Muscle of leg (tissue), 11 donors: ENCODE results near the gene ZC2HC1C. TPM values are rescaled to one million over a fixed set of nuclear protein-coding genes. Genes with fewer than 3 reads are reported as not detected.
"Not testable (repeated sequence)": the region's sequence is repeated elsewhere in the genome, so short reads cannot be mapped to it uniquely, and the experiment has no call there.

Experiments used
- DNase-seq: peaks from one replicate; pipeline ENCODE4 v3.0.0; 2013
- H3K27ac ChIP-seq: one replicate; pipeline ENCODE4 v1.5.1; 2013; ENCODE audit warnings: mild to moderate bottlenecking, low read length, control low read depth
- H3K27me3 ChIP-seq: one replicate; pipeline ENCODE4 v1.6.1; 2013; ENCODE audit warnings: low read length; ENCODE audit not compliant: control insufficient read depth, insufficient read depth
- H3K36me3 ChIP-seq: one replicate; pipeline ENCODE4 v1.6.1; 2013; ENCODE audit warnings: low read length; ENCODE audit not compliant: control insufficient read depth, insufficient read depth
- H3K4me1 ChIP-seq: one replicate; pipeline ENCODE4 v1.6.1; 2013; ENCODE audit warnings: low read length; ENCODE audit not compliant: control insufficient read depth, insufficient read depth
- H3K4me3 ChIP-seq: one replicate; pipeline ENCODE4 v1.5.1; 2013; ENCODE audit warnings: low read length, control low read depth
- H3K9me3 ChIP-seq: replicated peaks from 2 replicates; pipeline ENCODE4 v1.6.1; 2013; ENCODE audit warnings: low read depth, low read length; ENCODE audit not compliant: control insufficient read depth
- WGBS: methylation state at CpG from one replicate; pipeline ENCODE4 v1.1.5; 2013; ENCODE audit warnings: missing lambda C conversion rate; ENCODE audit not compliant: insufficient coverage; 5-methylcytosine and 5-hydroxymethylcytosine counted together
- polyA plus RNA-seq, 8 donors: library from polyadenylated mRNA; unstranded; fragments of 120-200 nt; gene quantifications; one replicate each; pipeline versions ENCODE4 v1.2.1 to v1.2.3, GENCODE V29; 2013; ENCODE audit warnings: inconsistent platforms in 1 of 8, low replicate concordance in 1 of 8; ENCODE audit not compliant: insufficient read length in 8 of 8, insufficient read depth in 1 of 8
- total RNA-seq: library from RNA; stranded (reverse); fragments of 120-200 nt; gene quantifications from one replicate; pipeline ENCODE4 v1.2.4, GENCODE V29; 2013

The ZC2HC1C gene
- total and polyA plus RNA-seq, 9 donors: 0.53 to 2.6 (median 1.5) TPM

DNA sequence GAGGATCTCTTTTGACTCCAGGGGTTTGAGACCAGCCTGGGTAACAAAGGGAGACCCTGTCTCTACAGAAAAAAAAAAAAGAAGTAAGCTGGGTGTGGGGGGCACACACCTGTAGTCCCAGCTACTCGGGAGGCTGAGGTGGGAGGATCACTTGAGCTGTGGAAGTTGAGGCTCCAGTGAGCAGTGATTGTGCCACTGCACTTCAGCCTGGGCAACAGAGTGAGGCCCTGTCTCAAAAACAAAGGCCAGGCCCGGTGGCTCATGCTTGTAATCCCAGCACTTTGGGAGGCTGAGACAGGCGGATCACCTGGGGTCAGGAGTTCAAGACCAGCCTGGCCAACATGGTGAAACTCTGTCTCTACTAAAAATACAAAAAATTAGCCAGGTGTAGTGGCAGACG is 1.7 kb upstream of the ZC2HC1C start:
- H3K9me3 ChIP-seq, H3K36me3 ChIP-seq, DNase-seq, H3K27me3 ChIP-seq, H3K4me3 ChIP-seq, H3K27ac ChIP-seq: not testable (repeated sequence)
- 79% methylated on average over 2 of the region's 4 CpGs for WGBS
- peaks cover 29% of the 10 kb centered on the region for H3K4me1 ChIP-seq

DNA sequence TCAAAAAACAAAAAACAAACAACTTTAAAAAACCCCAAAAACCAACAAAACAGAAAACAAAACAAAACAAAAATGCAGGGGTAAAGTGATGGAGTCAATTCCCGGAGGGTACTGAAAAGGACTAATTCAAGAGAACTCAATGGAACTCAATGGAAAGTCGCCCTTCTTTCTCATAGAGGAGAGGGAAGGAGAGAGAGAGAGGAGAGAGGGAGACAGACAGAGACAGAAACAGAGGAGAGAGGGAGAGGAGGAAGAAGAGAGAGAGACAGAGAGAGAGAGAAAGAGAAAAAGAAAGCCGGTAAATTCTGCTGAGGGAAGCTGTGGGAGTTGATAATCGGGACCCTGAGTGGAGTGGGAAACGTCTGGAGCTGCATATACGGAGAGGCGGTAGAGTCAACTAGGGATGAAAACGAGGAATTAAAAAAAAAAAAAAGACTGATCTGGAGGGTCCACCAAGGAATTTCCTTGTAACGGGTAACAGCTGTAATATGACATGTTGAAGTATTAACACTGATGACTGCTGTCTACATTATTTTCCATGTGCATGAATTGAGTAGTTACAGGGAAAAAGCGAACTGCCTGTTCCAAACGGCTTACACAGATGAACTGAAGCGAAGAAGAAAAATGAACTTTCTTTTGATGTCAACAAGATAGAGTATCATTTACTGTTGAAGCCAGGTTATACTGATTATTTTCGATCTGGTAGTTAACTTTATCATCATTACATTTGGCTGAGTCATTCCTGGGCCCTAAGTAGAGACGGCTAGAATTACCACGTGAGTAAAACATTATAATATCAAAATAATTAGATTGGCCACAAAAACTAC is 934 bp upstream of the ZC2HC1C start:
- Histone ChIP-seq H3K36me3 (no peaks in the 10 kb centered on the region), H3K4me1 (peaks cover 26% of the 10 kb centered on the region), H3K27me3 (no peaks in the 10 kb centered on the region), H3K9me3 (no peaks in the 10 kb centered on the region), H3K27ac (peak overlapping the region; percentile 96), H3K4me3 (peak overlapping the region; percentile 67)
- 17% methylated on average over 9 of the region's 15 CpGs for WGBS
- peak; percentile 88 for DNase-seq

DNA sequence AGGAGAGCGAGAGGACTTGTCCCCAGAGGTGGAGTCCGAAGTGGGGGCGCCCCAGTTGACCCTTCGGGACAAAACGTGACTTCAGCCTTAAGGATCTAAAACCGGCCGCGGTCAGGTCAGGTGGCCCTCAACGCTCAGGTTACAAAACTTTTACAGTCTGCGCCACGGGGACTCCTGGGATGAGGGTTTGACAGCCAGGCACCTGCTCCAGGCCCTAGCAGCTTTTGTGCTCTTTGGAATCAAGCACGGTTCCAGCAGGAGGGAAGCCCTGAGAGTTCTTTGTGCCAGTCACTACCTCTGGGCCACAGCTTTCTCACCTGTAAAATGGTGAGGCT is 337 bp downstream of the ZC2HC1C start:
- Histone ChIP-seq H3K4me1 (peaks cover 22% of the 10 kb centered on the region), H3K9me3 (no peaks in the 10 kb centered on the region), H3K4me3 (peak overlapping the region; percentile 67), H3K27ac (peak overlapping the region; percentile 96), H3K36me3 (no peaks in the 10 kb centered on the region), H3K27me3 (no peaks in the 10 kb centered on the region)
- no peak for DNase-seq
- WGBS: 19% methylated on average over 12 of the region's 12 CpGs

DNA sequence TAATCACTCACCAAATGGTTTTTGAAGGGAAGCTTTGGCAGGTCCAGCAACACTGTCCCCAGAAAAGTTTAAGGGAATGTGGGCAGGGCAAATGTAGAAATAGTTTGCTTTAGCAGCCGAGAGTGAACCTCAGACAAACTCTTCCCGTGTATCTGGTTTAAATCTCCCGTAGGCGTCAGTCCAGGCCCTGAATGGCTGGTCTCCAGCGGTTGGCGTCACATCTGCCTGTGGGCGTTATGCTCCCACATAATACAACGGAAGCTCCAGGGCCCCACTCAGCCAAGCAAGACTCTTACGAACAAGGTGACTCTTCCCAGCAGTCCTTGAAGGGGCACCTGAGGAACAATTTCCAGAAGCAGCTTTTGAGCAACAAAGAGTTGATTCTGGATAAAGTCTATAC is 942 bp downstream of the ZC2HC1C start:
- no peaks in the 10 kb centered on the region for H3K27me3 ChIP-seq
- peak; percentile 70 for DNase-seq
- no peaks in the 10 kb centered on the region for H3K9me3 ChIP-seq
- no peaks in the 10 kb centered on the region for H3K36me3 ChIP-seq
- peak overlapping the region; percentile 96 for H3K27ac ChIP-seq
- 49% methylated on average over 9 of the region's 9 CpGs for WGBS
- no peak overlapping the region for H3K4me3 ChIP-seq
- H3K4me1 ChIP-seq: peaks cover 22% of the 10 kb centered on the region

DNA sequence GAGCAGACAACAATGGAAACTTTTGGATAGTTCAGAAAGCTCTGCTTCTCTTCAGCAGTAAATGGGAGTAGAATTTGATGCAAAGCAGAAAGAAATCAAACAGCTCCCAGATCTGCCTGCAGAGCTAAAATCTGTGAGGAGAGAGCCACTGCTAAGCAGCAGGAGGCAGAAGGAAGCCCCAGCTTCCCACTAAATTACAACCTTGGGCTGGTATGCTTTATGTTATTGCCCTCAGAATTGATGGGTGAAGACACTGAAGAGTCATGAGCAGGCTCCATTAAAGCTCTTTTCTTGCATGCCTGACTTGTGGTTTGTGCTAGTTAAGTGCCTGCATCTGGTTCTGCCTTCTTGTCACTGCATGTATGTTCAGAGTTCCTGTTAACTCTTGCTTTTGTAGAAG is 8.4 kb downstream of the ZC2HC1C start:
- no peak overlapping the region for H3K27ac ChIP-seq
- peaks cover under 1% of the 10 kb centered on the region for H3K36me3 ChIP-seq
- no peaks in the 10 kb centered on the region for H3K27me3 ChIP-seq
- H3K4me3 ChIP-seq: no peak overlapping the region
- peaks cover 4% of the 10 kb centered on the region for H3K4me1 ChIP-seq
- no peak for DNase-seq
- no peaks in the 10 kb centered on the region for H3K9me3 ChIP-seq

DNA sequence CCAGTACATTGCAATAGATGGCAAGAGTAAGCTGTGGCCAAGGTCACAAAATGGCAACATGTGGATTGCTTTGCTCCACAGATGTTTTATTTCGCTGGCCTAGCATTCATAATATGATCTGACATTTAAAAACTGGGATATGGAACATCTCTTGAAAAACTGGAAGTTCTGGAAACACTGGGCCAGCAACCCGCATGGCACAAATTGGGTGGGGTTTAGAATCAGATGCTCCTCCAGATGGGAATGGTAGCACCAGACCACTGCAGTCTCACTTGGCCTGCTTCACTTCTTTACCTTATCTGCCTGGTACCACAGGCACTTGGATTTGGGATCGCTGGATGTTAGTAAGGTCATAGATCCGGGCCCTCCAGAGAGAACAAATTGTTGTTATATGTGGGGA is 10.1 kb downstream of the ZC2HC1C start:
- H3K4me1 ChIP-seq: peaks cover 4% of the 10 kb centered on the region
- WGBS: 86% methylated on average over 1 of the region's 4 CpGs
- H3K27me3 ChIP-seq: no peaks in the 10 kb centered on the region
- no peak for DNase-seq
- H3K9me3 ChIP-seq: no peaks in the 10 kb centered on the region
- H3K36me3 ChIP-seq: peaks cover 15% of the 10 kb centered on the region
- H3K27ac ChIP-seq: no peak overlapping the region
- no peak overlapping the region for H3K4me3 ChIP-seq

DNA sequence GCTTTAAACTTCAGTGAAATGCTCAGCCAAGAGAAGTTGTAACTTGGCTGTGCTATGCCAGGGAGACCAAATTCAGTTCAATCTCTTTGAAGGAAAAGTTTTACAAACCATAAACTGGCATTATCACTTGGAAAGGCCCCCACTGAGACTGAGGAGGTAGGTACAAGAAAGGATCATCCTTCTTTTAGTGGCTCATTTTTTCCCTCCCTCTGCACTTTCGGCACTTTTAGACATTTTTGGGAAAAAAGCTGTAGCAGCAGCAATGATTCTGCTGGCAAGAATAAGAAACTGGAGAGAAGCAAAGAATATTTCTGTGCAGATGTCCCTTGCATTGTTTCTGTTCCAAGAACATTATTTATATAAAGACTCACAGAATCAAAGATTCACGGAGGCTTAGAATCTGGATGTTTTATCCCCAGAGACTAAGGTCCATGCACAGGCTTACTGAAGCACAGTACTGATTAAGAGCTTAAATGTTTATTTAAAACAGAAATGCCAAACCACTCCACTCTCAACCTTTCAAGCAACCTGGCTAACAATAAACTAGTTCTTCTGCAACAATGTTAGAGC is 12.3 kb downstream of the ZC2HC1C start:
- peak overlapping the region; percentile 85 for H3K27ac ChIP-seq
- H3K36me3 ChIP-seq: peaks cover 29% of the 10 kb centered on the region
- H3K27me3 ChIP-seq: no peaks in the 10 kb centered on the region
- H3K4me1 ChIP-seq: peaks cover 4% of the 10 kb centered on the region
- peak; percentile 91 for DNase-seq
- H3K9me3 ChIP-seq: no peaks in the 10 kb centered on the region
- no peak overlapping the region for H3K4me3 ChIP-seq
- no CpG with 5 or more reads among the region's 2 CpGs for WGBS

DNA sequence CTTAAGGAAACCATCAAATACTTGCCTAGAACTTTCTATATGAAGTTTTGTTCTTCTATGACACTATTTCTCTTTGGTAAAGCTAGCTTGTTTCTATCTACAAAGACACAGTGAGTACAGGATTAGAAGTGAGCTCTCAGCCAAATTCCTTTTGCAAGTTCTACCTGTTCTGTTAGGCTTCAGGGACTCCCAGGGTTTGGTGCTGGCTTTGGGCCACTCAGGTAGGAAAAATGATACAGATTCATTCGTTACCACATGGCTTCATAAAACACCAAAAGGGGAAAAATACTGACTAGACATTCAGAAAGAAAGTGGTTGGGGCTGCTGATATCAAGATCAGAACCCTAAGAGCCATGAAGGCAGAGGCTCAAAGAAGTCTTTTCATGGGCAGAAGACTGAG is 13.8 kb downstream of the ZC2HC1C start:
- no peak overlapping the region for H3K27ac ChIP-seq
- no peaks in the 10 kb centered on the region for H3K9me3 ChIP-seq
- peaks cover 4% of the 10 kb centered on the region for H3K4me1 ChIP-seq
- no peak overlapping the region for H3K4me3 ChIP-seq
- no CpG with 5 or more reads among the region's 1 CpG for WGBS
- H3K27me3 ChIP-seq: no peaks in the 10 kb centered on the region
- H3K36me3 ChIP-seq: peaks cover 39% of the 10 kb centered on the region
- no peak for DNase-seq

DNA sequence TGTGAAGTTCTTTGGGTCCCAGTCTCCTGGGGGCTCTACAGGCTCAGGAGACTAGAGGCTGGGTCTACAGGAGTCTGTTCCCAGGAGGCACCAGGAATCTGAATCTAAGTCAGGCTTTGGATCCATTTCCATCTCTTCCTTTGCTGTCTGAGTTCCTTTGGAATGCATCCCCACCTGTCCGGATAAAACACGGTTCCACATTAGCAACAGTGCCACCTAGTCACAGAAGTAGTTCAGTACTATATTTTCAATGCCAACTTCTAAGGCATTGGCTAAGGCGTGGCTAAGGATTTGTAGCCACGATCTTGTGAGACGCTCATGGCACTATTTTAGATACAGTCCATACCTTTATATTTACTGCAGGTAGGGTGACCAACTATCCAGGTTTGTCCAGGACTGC is 15.1 kb downstream of the ZC2HC1C start:
- 67% methylated on average over 3 of the region's 5 CpGs for WGBS
- no peaks in the 10 kb centered on the region for H3K27me3 ChIP-seq
- H3K9me3 ChIP-seq: no peaks in the 10 kb centered on the region
- no peak for DNase-seq
- H3K4me1 ChIP-seq: peaks cover 4% of the 10 kb centered on the region
- H3K27ac ChIP-seq: no peak overlapping the region
- H3K36me3 ChIP-seq: peaks cover 43% of the 10 kb centered on the region
- H3K4me3 ChIP-seq: no peak overlapping the region

DNA sequence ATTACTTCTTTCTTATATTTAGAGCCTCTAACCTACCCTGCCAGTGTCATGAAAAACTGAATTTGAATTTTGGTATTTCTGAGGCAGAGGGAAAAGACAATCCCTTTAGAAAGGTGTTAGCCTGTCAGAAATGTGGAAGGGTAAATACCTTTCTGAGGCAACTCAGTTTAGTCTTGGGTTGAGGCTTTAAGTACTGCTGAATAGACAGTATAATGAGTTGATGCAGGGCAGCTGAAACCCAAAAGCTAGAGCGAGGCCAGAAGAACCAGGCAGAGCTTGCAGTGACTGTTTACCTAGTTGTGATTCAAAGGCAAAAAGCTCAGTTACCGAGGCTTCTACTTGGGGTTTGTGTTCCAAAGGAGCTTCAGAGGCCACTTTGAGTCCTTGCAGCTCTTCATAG is 18.7 kb downstream of the ZC2HC1C start:
- no peak overlapping the region for H3K27ac ChIP-seq
- no peaks in the 10 kb centered on the region for H3K4me1 ChIP-seq
- no peaks in the 10 kb centered on the region for H3K9me3 ChIP-seq
- 85% methylated on average over 2 of the region's 2 CpGs for WGBS
- DNase-seq: no peak
- no peak overlapping the region for H3K4me3 ChIP-seq
- H3K27me3 ChIP-seq: no peaks in the 10 kb centered on the region
- H3K36me3 ChIP-seq: peaks cover 59% of the 10 kb centered on the region
